Measurements from ENCODE around the gene ENPP6. TPM values are rescaled to one million over a fixed set of nuclear protein-coding genes. Genes with fewer than 3 reads are reported as not detected.
"Not testable (repeated sequence)": the region's sequence is repeated elsewhere in the genome, so short reads cannot be mapped to it uniquely, and the experiment has no call there.

The ENPP6 gene
- total RNA-seq, 1 experiment from 2014 or later, result not detected

DNA sequence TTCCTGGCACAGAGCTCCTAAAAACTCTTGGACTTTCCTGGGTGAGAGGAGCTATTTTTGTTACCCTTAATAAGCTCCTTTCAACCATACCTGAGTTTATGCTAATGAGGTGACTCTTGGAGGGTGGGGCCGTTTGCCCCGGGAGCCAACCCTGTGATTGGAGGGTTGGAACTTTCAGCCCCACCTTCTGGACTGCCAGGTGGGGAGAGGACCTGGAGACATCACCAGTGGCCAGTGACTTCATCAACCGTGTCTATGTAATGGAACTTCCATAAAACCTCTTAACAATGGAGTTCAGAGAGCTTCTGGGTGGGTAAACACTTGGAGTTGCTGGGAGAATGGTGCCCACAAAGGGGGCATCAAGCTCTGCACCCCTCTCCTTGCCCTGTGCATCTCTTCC is 17.9 kb upstream of the ENPP6 start:
- DNase-seq (ENCODE audit: low read depth), result no peak

DNA sequence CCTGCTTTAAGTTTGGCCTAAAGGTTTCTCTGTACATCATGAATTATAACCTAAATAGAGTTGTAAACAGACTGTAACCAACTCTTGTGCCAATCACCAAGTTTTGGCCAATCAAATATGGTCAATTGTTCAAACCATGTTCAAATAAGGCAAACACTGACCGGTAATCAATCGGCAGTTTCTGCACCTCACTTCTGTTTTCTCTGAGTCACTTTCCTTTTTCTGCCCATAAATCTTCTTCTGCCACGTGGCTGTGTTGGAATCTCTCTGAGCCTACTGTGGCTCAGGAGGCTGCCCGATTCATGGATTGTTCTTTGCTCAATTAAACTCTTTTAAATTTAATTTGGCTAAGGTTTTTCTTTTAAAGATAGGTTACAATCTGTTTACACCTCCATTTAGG is 16.5 kb upstream of the ENPP6 start:
- no peak for DNase-seq (ENCODE audit: low read depth)

DNA sequence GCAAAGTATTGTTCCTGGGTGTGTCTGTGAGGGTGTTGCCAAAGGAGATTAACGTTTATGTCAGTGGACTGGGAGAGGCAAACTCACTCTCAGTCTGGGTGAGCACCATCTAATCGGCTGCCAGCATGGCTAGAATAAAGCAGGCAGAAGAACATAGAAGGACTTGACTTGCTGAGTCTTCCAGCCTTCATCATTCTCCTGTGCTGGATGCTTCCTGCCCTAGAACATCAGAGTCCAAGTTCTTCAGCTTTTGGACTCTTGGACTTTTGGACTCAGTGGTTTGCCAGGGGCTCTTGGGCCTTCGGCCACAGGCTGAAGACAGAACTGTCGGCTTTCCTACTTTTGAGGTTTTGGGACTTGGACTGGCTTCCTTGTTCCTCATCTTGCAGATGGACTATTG is 15.3 kb upstream of the ENPP6 start:
- DNase-seq (ENCODE audit: low read depth), result no peak

DNA sequence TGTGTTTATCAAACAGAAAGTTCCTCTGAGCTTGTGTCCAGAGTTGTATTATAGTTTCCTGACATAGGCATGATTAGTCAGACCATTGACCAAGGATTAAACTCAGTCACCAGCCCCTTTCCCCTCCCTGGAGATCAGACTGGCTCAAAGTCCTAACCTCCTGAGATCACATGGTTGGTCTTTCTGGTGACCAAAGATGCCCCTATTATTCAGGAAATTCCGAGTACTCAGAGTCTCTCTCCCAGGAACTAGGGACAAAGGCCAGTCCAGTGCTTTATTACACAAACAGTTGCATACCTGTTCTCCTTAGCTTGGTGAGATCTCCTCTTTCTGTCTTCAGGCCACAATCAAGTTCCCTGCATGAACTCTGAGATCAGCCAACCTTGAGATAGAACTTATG is 14.5 kb upstream of the ENPP6 start:
- no peak for DNase-seq (ENCODE audit: low read depth)

DNA sequence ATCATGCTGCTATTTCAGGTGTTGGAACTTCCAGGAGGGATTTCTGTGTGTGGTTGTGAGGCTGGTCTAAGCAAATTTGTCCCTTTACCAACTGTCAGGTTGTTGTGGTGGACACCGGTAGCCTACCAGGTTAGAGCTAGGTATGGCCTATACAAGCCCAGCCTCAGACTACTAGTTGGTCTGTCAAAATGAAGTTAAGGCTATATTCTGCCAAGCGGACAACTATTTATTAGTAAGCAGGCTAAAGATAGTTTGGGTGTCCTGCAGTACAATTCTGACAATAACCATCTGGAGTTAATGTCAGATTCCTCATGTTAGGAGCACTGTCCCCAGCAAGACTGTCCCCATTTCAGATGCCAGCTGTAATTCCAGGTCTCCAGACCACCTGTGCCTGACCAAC is 13.9 kb upstream of the ENPP6 start:
- no peak for DNase-seq (ENCODE audit: low read depth)

DNA sequence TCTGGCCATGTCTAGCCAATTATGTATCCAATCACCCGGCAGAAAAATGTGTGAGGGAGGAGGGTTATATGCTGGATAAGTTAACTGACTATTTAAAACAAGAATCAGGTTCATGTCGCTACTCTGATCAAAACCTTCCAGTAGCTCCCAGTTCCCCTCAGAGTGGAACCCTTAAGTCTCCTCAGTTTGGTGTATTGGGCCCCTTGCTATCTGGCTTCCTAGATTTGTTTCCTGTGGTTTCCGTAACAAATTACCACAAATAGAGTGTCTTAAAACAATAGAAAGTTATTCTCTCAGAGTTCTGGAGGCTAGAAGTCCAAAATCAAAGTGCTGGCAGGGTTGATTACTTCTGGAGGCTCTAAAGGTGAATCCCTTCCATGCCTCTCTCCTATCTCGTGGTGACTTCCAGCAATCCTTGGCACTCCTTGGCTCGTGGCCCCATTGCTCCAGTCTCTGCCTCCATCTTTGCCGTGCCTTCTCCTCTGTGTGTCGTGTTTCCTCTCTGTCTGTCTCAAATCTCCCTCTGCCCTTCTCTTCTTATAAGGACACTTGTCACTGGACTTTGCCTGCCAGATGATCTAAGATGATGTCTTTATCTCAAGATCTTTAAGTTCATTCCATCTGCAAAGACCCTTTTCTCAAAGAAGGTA is 10.5 kb upstream of the ENPP6 start:
- no peak for DNase-seq (ENCODE audit: low read depth)

DNA sequence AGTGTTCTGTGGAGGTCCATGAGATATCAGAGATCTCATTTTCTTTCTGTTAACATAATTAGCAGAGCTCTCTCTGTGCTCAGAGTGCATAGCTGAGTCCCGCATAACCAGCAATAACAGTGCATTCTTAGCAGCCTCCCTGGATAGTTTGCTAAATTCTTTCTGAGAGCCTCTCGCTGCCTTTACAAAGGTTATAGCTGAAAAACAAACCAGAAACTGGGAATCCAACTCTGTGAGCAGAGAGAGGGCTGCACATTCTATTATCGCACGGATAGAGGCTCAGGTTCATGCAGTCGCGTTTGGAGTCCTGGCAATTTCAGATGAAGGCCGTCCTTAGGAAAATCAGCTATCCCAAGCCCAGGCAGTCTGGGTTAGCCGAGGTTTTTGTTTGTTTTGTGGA is 1.2 kb downstream of the ENPP6 start:
- DNase-seq (ENCODE audit: low read depth), result no peak

DNA sequence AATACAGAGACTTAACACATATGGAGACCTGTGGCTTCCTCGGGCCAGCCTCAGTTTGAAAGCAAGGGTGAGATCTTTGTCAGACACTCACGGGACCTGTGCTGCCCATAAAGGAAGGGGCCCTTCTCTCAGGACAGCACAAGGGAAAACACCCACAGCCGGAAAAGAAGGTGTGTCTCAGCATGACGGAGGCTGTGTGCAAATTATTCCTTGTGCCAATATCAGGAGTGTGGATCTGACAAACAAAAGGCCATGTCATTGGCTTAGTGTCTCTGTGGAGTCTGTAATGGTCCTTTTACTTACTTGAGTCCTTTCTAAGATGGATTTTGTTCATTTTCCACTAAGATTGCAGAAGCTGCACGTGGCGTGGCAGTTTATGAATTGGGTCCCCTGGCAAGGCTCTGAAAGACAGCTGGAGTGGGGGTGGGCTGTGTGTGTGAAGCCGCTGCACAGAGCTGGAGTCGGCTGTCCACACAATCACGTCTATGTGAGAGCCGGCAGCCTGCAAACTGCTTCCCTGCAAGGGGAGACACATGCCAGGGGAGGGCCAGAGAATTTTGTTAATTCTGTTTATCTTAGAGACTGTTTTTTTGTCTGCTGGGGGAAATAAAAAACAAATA is 1.9 kb downstream of the ENPP6 start:
- no peak for DNase-seq (ENCODE audit: low read depth)

DNA sequence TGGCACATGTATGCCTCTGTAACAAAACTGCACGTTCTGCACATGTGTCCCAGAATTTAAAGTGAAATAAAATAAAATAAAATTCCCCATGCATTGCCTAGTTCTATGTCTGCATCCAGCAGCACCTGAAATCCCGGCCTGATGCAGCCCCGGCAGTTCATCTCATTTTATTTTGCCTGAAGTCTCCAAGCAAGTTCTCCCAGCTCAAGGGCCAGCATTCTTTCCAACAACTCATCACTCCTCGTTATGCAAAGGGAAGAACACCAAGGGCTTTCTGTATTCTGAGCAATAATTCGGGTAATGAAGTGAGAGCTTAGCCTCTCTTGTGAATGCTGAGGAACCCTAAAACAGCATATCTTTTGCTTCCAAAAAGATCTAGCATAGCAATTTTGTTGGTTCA is 2.7 kb downstream of the ENPP6 start:
- DNase-seq (ENCODE audit: low read depth), result no peak

DNA sequence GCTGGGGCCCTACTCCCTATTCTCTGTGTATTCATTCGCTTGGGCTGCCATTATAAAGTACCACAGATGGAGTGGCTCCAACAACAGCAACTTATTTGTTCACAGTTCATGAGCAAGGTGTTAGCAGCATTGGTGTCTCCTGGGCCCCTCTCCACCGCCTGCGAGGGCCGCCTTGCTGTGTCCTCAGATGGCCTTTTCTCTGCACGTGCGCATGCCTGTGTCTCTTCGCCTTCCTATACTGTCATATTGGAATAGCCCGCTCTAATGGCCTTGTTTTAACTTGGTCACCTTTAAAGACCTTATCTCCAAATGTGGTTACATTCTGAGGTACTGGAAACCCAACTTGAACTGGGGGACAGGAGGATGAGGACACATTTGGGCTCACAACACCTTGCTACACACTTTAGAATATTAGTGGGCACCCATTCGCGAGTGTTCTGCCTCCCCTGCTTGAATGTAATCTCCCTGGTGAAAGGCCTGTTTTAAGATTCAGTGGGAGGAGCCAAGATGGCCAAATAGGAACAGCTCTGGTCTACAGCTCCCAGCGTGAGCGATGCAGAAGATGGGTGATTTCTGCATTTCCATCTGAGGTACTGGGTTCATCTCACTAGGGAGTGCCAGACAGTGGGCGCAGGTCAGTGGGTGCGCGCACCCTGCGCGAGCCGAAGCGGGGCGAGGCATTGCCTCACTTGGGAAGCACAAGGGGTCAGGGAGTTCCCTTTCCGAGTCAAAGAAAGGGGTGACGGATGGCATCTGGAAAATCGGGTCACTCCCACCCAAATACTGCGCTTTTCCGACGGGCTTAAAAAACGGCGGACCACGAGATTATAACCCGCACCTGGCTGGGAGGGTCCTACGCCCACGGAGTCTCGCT is 9.7 kb downstream of the ENPP6 start:
- not testable (repeated sequence) for DNase-seq (ENCODE audit: low read depth)

DNA sequence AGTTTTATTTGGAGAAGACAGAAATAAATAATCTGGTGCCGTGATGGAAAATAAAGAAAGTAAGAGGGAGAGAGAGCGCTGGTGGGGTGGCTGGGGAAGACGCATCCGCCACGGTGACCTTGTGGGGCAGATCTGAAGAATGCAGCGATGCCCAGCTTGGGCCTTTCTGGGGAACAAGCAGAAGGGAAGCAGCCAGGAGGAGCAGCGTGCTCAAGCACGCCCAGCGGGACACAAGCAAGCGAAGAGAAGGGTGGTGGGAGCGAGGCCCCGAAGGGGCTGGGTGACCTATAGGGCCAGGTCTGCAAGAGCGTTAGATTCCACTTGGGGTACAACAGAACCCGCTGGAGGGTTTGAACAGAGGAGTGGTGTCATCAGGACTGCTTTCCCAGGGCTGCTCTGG is 12.4 kb downstream of the ENPP6 start:
- DNase-seq (ENCODE audit: low read depth), result no peak

DNA sequence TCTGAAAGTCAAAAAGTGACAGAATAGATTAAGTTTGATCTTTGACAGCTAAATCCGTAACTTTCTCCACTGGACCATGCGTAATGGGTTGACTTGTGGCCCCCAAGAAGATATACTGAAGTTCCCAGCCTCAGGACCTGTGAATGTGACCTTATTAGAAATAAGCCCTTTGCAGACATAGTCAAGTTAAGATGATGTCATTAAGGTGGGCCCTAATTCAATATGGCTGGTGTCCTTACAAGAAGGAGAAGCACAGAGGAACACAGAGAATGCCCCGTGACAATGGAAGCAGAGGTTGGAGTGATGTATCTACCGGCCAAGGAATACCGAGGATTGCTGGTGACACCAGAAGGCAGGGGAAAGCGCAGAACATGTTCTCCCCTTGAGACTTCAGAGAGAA is 14.4 kb downstream of the ENPP6 start:
- DNase-seq (ENCODE audit: low read depth), result no peak

DNA sequence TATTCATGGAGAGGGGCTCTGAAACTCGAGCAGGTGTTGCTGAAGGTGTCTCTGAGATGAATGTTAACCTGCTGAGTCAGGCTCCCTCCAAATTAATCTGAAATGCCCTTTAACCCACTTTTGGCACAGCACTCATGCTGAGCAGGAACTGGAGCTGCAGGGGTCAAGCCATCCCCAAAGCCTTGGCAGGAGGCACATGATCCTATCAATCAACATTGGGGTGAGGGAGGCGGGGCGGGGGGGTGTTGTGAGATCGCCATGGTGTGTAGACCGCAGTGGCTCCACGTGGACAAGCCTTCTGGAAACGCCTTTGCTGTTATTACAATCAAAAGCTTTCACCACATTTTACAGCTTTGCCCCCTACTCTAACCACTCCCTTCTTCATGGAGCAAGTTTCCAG is 16.5 kb downstream of the ENPP6 start:
- DNase-seq (ENCODE audit: low read depth), result no peak

DNA sequence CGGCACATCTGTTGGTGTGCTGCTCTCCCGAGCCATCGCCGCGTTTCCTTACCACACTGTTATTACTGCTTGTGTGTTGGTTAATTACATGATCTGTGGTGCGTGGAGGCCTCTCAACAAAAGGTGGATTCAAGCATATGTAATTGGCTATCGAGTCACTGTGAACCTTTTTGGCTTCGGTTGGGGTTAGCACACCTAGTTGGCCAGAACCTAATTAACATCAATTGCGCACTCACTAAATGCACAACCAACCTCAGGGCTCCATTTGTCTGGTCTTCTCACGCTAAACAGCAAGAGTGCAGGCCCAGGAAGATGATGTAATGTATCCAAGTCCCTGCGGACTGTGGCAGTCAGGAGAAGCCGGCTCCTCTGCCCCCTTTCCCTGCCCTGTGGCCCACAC is 17.4 kb downstream of the ENPP6 start:
- no peak for DNase-seq (ENCODE audit: low read depth)

DNA sequence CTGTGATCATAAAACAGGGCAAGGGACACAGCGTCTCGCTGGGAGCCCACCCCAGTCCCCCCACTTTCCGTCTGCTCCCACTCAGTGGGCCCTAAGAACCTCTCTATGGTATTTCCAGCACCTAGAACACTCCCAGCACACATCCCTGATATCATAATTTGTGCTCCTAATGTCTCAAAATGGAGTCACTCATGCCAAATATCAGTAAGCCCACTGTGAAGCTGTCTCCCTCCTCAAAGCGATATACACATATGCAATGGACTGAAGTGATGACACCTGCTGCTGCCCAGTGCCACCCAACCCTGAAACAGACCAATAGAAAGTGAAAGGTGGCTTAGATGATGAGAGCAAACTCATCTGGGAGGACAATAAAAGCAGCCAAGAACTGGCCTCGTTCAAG is 17.9 kb downstream of the ENPP6 start:
- no peak for DNase-seq (ENCODE audit: low read depth)

DNA sequence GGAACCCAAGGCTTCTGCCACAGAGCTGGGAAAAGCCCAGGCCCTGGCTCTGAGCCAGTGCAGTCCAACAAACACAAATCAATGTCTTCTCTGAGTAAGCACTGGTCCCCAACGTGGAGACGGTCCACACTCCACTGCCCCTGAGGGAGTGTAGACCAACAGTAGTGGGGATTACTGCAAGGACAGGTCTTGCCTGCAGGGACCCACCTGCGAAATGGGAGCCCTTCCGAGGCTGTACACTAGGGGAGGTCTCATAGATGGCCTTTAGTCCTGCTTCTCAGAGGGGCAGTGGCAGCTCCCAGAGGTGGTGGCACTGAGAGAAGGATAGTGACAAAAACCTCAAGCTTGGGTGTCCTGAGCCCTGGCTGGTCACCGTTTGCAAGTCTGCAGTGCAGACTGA is 19.5 kb downstream of the ENPP6 start:
- no peak for DNase-seq (ENCODE audit: low read depth)

DNA sequence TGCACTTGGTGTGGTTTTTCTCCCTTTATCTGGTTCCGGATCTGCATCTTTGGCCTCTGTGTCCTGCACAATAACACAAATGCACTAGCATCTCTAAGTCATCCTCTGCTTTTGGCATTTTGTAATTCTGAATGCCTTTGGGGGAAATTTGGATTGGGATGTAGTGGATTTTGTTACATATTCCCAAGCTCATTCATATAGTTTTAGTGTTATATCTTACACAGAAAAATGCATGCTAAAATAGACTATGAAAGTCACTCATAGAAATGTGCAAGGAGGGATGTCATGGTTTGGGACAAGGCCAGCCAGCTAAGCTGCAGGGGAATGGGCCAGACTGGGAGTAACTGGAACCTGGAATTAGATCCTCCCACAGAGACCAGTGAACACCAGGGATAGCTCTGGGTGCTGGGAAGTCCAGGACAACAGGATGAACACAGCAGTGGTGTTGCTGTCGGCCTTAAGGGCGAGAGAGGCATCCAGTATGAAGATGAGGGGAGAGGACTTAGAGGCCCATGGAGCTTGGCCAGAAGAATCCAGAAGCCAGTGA is 20.1 kb downstream of the ENPP6 start:
- no peak for DNase-seq (ENCODE audit: low read depth)

DNA sequence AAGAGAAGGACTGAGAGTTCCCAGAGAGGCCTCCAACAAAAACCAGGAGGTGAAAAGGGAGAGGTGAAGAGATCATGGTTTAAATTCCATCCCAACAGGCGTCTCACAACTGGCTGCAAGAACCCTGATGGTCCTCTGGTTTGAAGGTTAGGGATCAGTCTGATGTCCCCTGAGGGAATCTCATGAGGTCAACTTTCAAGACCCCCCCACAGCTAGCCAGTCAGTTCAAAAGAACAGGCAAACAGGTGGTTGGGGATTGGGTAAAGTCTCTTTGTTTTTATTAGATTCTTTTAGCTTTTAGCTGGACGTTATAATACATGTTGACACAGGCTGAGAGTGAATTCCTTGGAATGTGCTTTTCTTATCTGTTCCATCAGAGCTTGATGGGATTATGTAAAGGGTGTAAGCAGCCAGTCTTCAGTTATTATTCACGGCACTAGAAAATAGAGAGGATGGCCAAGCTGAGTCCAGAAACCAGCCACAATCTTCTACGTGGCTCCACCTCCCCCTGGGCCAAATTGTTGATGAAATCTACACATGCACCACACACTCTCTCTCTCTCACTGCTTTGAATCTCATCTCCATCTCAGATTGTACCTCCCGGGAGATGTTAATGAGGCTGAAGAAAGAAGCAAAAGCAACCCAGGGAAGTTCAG is 20.8 kb downstream of the ENPP6 start:
- no peak for DNase-seq (ENCODE audit: low read depth)

DNA sequence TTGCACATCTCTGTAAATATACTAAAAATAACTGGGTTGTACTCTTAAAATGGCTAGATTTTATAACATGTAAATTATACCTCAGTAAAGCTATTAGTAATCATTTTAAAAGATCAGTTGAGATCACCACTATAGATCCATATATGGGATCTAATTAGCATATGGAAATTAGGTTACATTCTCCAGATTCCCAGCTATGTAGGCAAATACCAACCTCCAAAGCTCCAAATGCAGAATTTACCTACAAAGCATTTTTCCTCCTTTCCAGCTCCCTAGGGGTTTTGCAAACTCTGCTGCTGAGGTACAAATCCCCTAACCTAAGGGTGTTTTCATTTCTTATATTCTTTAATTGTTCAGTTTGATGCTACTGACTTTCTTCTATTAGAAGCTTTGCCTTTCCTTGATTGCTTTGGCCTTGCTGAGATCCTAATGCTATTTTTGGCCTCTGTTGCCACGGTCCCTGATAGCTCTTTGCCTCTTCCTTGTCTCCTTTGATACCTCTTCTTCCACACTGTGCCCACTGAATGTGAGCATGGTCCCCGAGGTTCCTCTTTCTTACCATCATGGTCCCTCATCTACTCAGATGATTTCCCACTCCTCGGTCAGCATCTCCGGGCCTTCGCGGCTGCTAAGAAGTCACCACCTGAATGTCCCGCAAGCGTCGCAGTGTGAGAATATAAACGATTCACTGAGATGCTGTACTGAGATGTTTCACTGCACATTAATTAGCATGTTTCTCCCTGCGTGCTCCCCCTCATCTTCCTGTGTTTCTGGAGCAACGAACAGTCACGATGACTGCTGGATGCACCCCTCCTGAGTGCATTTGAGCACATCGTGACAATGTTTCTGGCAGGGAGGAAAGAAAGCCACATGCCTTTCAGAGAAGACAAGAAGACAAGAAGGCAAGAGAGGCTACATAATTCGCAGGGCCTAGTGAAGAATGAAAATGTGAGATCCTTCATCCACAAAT is 23.8 kb downstream of the ENPP6 start:
- DNase-seq (ENCODE audit: low read depth), result no peak

DNA sequence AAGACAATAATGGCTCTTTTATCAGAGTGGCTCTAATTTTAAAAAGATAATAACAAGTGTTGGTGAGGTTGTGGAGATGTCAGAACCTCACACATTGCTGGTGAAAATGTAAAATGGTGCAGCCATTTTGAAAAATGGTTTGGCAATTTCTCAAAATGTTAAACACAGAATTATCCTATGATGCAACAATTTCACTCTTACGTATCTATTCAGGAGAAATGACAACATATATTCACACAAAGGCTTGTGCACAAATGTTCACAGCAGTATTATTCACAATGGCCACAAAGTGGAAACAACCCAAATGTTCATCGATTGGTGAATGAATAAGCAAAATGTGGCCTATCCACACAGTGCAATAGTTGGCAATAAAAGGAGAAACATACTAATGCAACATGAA is 24.7 kb downstream of the ENPP6 start:
- DNase-seq (ENCODE audit: low read depth), result no peak

DNA sequence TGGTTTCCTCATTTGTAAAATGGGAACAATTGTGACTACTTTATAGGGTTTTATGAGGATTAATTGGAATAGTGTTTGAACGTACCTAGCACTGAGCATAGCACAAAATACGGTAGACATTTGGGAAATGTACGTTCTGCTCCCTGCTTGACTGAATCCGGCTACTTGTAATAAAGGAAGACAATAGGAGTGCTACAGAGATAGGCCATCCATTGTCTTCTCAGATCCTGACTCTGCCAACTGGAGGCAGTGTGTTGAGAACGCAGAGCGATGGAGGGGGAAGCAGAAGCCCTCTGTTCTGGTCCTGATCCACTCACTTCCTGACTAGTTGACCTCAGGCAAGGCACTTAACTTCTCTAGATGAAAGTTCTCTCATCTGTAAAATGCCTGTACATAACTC is 26.4 kb downstream of the ENPP6 start:
- DNase-seq (ENCODE audit: low read depth), result no peak

All from RPMI7951 (cell line).